HG02798 (cell line): Measurements from ENCODE around the gene MMP19.
"Not testable (repeated sequence)": the region's sequence is repeated elsewhere in the genome, so short reads cannot be mapped to it uniquely, and the experiment has no call there.

Experiments
- ATAC-seq: cut with Tn5 transposase; IDR thresholded peaks from one replicate; pipeline ENCODE4 v1.9.1; 2021; ENCODE audit warnings: mild to moderate bottlenecking; ENCODE audit not compliant: unreplicated experiment, poor library complexity

MMP19 gene

GRCh38 chr12:55845361-55845760, 2.6 kb upstream of the MMP19 start:
- ATAC-seq = no peak

DNA sequence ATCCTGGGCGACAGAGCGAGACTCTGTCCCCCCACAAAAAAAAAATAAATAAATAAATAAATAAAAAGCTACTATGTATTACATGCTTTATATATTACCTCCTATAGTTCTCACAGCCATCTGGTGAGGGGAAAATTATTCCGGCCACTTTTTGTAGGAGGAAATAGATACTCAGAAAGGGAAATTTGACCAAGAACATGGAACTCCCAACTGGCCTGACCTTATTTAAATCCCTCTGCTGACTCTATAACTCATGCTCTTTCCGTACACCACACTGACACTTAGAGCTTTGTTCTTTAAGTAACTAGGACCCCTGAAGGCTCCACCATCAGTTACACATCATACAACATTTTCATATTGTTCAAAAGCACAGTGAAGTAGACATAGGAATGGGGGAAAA, 2.2 kb upstream of the MMP19 start:
- ATAC-seq = no peak

GRCh38 chr12:55843431-55843830, 695 bp upstream of the MMP19 start:
- ATAC-seq = no peak

DNA sequence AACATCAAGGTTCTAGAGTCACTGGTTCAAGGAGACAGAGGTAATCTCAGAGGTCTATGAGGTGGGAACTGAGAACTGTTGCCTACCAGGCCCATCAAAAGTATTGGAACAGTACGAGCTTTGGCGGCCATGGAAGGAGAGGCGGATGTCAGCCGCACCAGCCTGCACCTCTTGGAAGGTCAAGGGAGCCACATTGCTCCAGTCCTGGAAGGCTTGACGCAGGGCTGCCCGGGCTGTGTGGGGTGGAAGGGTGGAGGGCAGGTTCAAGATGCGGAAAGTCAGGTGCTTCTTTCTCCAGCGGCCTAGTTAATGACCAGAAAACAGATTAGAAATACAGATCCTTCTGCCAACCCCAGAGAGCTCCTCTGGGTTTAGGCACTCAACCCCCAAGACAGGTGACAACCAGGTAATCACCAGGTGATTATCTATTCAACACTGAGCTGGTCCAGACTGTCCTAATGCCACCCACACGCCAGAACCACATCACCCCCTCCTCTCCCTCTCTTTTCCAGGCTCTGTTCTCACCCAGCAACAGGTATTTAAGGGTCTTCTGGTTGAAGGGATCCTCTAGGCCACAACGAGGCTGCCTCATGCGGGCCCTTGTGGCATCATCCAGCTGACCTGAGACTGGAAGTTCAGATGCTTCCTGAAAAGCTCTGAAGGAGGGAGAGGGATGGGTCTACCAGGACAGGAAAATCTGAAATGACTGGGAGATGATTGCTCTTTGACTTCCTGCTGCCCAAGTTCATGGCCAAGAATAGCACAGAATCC, 2.0 kb downstream of the MMP19 start:
- no peak for ATAC-seq

DNA sequence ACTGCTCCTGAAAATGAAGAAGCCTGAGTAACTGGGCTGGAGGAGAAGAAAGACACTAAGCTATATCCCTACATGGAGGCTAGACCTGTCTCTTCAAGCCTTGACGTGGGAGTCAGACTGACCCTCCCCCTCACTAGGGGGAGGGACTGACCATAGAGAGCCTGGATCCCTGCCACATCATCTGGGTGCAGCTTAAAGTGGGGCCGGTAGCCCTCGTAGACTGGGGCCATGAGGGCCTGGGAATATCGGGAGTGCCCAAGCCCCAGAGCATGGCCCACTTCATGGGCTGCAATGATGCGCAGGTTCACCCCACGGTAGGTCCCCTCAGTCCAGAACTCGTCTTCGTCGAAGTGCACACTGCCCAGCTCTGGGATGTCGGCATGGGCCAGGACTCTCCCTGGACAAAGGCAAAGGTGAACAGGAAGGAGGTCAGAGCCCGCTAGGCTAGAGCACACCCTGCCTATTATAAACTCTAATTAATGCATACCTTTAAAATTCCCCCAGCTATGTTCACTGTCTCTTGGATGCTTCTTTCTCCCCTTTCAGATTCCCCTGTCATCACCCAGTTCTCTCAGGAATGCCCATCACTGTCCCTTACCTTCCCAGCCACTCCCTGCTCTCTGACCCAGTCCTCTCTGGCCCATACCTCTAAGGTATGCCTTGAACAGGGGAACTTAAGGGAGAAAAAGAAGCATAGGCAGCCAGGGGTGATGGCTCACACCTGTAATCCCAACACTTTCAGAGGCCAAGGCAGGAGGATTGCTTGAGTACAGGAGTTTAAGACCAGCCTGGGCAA, 3.2 kb downstream of the MMP19 start:
- no peak for ATAC-seq

DNA sequence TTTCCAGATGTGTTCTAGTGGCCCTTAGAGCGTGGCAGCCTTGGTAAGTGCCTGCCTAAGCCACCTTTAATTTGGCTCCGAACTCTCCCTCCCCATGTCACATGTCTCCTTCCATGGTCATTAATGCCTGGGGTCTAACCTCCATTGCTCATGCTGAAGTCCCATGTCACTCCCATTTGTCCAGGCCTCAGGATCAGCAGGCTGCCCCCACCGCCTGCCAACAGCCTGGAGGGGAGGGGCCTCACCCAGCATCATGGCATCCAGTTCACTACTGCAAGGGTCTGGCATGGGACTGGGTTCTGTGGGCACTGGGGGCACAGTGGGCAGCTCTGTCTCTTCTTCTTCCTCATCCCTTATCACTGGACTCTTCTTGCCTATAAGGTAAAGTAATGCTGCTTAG, 4.4 kb downstream of the MMP19 start:
- ATAC-seq = no peak

DNA sequence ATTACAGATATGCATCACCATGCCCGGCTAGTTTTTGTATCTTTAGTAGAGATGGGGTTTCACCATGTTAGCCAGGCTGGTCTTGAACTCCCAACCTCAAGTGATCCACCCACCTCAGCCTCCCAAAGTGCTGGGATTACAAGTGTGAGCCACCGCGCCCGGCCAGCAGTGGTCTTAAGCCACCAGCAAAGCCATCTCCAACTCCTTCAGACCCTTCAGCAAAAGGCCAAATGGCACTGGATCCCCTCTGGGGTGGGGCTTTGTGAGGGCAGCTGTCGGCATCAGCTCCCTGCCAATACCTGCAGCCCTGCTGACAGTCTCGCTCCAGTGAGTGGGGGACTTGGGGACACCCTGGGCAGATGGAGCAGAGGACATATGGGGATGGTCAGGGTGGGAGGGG, 8.3 kb downstream of the MMP19 start:
- not testable (repeated sequence) for ATAC-seq

- no peak for ATAC-seq
These were observed 9.7 kb downstream of the MMP19 start for GRCh38 chr12:55833056-55833455.

- ATAC-seq = no peak
These were observed 11.3 kb downstream of the MMP19 start for GRCh38 chr12:55831447-55831815.

- ATAC-seq = no peak
These were observed 11.9 kb downstream of the MMP19 start for GRCh38 chr12:55830601-55831446.

DNA sequence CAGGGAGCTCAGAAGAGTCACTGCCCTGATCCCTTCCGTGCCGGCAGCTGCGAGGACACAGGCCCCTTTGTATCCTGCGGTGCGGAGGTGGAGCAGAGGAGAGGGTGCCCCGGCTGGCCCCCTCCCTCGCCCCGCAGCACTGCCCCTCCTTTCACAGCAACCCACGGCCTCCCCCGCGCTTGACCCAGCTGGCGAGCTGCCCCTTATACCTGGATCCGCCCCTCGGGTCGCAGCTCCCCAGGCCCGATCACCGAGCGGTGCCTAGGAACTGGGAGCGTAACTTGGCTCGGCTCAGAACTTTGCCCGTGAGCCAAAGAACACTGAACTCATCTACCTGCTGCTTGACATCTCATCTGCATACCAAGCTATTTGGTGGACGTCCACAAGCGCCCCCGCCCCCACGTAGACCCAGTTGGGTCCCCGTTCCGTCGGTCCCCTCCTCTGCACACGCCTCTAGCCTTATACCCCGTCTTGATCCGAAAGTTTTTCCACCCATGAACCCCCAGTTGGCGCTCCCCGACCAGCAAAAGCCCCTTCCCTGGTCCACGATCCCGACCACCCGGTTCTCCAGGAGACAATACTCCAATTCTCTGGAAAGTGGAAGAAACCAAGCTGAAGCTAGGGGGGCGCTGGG, 12.7 kb downstream of the MMP19 start:
- peak; percentile 21 for ATAC-seq

DNA sequence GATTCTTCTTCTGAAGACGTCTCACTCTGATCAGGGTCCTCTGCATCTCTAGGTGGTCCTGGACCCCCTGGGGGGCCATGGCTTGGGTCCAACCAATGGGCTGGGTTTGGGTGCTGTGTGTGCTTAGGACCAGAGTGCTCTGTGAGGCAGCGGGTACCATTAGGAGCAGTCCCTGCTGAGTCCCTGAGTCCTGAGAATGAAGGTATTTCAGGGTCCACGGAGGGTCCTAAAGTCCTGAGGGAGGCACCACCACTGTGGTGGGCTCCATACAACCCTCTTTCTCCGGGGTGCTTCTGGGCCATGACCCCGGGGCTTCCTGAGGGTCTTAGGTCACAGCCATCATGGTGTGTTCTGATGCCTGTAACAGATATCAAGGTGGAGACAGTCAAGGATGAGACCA, 14.4 kb downstream of the MMP19 start:
- no peak for ATAC-seq

DNA sequence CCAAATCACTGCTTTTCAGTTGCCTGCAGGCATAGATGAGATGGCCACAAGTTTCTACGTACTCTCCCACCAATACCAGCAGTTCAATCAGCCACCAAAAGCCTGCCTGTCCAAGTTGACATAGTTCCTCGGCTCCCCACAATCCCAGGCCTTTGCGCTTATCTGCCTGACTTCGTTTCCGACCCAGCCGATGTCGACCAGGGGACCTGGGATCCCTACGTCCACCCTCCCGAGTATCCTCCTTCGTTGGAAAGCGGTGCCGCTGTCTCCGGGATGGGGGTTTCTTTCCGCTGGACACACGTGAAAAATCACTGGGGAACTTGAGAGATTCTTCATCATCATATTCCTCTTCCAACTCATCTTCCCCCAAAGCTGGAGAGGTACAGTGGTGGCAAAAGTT, 14.9 kb downstream of the MMP19 start:
- no peak for ATAC-seq

- ATAC-seq = no peak
These were observed 18.0 kb downstream of the MMP19 start for GRCh38 chr12:55824726-55825125.

GRCh38 chr12:55823419-55823818, 19.3 kb downstream of the MMP19 start:
- ATAC-seq = no peak

DNA sequence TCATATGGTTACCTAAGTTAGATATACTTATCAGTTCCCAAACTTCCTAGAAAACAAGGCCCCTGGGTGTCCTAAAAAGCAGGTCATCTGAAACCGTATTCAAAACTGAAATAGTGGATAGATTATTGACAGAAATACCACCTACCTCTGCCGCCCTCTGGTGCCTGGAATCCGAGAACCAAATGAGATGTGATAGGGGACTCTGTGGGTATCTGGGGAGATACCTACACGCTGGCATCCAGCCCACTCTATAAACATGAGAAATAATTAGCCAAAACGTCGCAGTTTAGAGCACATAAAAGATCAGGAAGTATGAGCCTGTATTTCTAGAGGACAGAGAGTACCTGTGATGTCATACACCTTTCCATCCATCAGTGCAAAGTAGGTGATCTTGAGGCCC, 20.5 kb downstream of the MMP19 start:
- no peak for ATAC-seq

- no peak for ATAC-seq
These were observed 22.1 kb downstream of the MMP19 start for GRCh38 chr12:55820679-55821078.

- ATAC-seq = no peak
These were observed 23.9 kb downstream of the MMP19 start for GRCh38 chr12:55818886-55819285.

GRCh38 chr12:55818140-55818728, 24.5 kb downstream of the MMP19 start:
- peak; percentile 27 for ATAC-seq
